Loucy (cell line): ENCODE data around the gene CRABP2.

Experiments used
- H2AFZ ChIP-seq: fragments of 200-600 bp; sonication (generic); 2 replicates; pipeline ENCODE4 v1.6.0; 2016; ENCODE audit warnings: antibody characterized with exemption, mild to moderate bottlenecking, low read length, moderate library complexity
- H3F3A ChIP-seq: fragments of 200-600 bp; 2 replicates; pipeline ENCODE4 v1.6.0; 2016; ENCODE audit warnings: antibody characterized with exemption, low read depth, mild to moderate bottlenecking
- H3K27me3 ChIP-seq: fragments of 200-600 bp; sonication (generic); 2 replicates; pipeline ENCODE4 v1.6.1; 2014; ENCODE audit warnings: low read length, mild to moderate bottlenecking; ENCODE audit not compliant: insufficient read depth, poor library complexity, severe bottlenecking
- H3K36me3 ChIP-seq: fragments of 200-600 bp; sonication (generic); 2 replicates; pipeline ENCODE4 v1.6.1; 2016; ENCODE audit warnings: low read length; ENCODE audit not compliant: insufficient read depth
- H3K4me1 ChIP-seq: fragments of 200-600 bp; sonication (generic); 2 replicates; pipeline ENCODE4 v1.5.1; 2014; ENCODE audit warnings: low read length, mild to moderate bottlenecking; ENCODE audit not compliant: insufficient read depth, poor library complexity, severe bottlenecking
- H3K4me2 ChIP-seq: fragments of 200-600 bp; sonication (generic); 2 replicates; pipeline ENCODE4 v1.6.0; 2014; ENCODE audit warnings: antibody characterized with exemption, low read length, low read depth, mild to moderate bottlenecking; ENCODE audit not compliant: poor library complexity, severe bottlenecking
- H3K4me3 ChIP-seq: fragments of 200-600 bp; sonication (generic); 2 replicates; pipeline ENCODE4 v1.5.1; 2014; ENCODE audit warnings: low read length, mild to moderate bottlenecking, mixed read lengths; ENCODE audit not compliant: poor library complexity, severe bottlenecking
- H3K79me2 ChIP-seq: fragments of 200-600 bp; sonication (generic); 2 replicates; pipeline ENCODE4 v1.6.1; 2014; ENCODE audit warnings: low read length; ENCODE audit not compliant: insufficient read depth
- H3K9ac ChIP-seq: fragments of 200-600 bp; sonication (generic); 2 replicates; pipeline ENCODE4 v1.6.0; 2014; ENCODE audit warnings: mild to moderate bottlenecking, low read depth, low read length, moderate library complexity; ENCODE audit not compliant: poor library complexity, severe bottlenecking
- H3K9me2 ChIP-seq: fragments of 200-600 bp; sonication (generic); replicated peaks from 2 replicates; pipeline ENCODE4 v1.6.1; 2016; ENCODE audit warnings: low read depth, low read length, mixed read lengths
- H3K9me3 ChIP-seq: fragments of 200-600 bp; sonication (generic); 2 replicates; pipeline ENCODE4 v1.6.1; 2014; ENCODE audit warnings: mild to moderate bottlenecking, antibody characterized with exemption, low read length, low read depth; ENCODE audit not compliant: insufficient read depth
- H4K20me1 ChIP-seq: fragments of 200-600 bp; sonication (generic); 2 replicates; pipeline ENCODE4 v1.6.0; 2014; ENCODE audit warnings: antibody characterized with exemption, low read length, mild to moderate bottlenecking; ENCODE audit not compliant: insufficient read depth, poor library complexity, severe bottlenecking
- CTCF ChIP-seq: fragments of 200-600 bp; sonication (generic); conservative IDR thresholded peaks from 2 replicates; pipeline ENCODE4 v1.5.1; 2014; ENCODE audit warnings: mild to moderate bottlenecking, antibody characterized with exemption, low read length
- EZH2phosphoT487 ChIP-seq: fragments of 200-600 bp; IDR thresholded peaks from 2 replicates; pipeline ENCODE4 v1.6.1; 2018; ENCODE audit warnings: antibody characterized with exemption, mild to moderate bottlenecking, moderate library complexity, borderline replicate concordance

CRABP2 gene

DNA sequence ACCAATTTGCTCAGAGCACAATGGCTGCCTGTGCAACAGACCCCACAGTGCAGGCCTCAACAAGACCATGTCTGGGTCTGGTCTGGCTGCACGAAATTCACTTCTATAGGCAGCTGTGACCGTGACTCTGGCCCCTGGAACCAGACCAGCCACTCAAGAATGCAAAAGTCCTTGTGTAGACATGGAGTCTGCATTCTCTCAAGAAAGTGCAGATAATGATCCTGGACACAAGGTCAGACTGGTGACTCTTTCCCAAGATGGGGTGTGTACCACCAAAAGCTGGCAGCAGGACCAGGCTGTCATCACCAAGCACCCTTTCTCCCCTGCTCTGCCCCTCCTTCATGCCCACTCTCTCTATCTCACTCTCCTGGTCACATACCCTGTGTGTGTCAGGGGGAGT, 15.7 kb upstream of the CRABP2 start:
- Histone ChIP-seq H3K4me2 (no peak overlapping the region), H3K27me3 (no peaks in the 10 kb centered on the region), H3K4me1 (peaks cover 21% of the 10 kb centered on the region), H3K9ac (no peak overlapping the region), H3F3A (no peaks in the 10 kb centered on the region), H3K4me3 (no peak overlapping the region), H3K79me2 (peaks cover 39% of the 10 kb centered on the region), H3K9me2 (no peaks in the 10 kb centered on the region), H2AFZ (no peak overlapping the region), H3K36me3 (peaks cover 36% of the 10 kb centered on the region; the same call in 1 of the 2 replicates), H4K20me1 (peaks cover 27% of the 10 kb centered on the region), H3K9me3 (no peaks in the 10 kb centered on the region)
- no peak for TF ChIP-seq EZH2phosphoT487
- no peak for TF ChIP-seq CTCF

GRCh38 chr1:156717351-156717750, 12.0 kb upstream of the CRABP2 start:
- Histone ChIP-seq H3K36me3 (peaks cover 16% of the 10 kb centered on the region; the same call in 1 of the 2 replicates), H3K4me3 (no peak overlapping the region), H3K79me2 (peaks cover 3% of the 10 kb centered on the region; the same call in 1 of the 2 replicates), H3F3A (no peaks in the 10 kb centered on the region), H3K9ac (no peak overlapping the region), H4K20me1 (no peaks in the 10 kb centered on the region), H3K4me2 (no peak overlapping the region), H3K4me1 (no peaks in the 10 kb centered on the region), H3K9me2 (no peaks in the 10 kb centered on the region), H3K9me3 (no peaks in the 10 kb centered on the region), H3K27me3 (no peaks in the 10 kb centered on the region), H2AFZ (no peak overlapping the region)
- TF ChIP-seq CTCF (no peak), EZH2phosphoT487 (no peak)

DNA sequence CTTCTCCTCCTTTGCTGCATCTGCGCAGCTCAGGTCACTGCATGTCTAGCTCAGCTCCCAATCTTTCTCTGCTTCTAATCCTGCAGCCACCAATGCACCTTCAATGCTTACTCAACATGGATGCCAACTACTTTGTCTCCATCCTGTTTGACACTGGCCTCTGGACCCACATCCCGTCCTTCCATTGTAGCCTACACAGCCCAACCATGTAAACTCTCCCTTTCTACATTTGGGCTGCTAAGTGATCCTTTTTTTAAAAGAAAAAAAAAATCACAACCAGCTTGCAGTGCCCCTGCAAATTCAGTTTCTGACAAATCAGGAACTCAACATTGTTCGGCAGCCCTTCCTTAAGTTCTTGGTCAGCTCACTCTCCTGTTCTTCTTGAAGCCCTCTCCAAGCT, 9.4 kb upstream of the CRABP2 start:
- Histone ChIP-seq H3K4me2 (no peak overlapping the region), H3K27me3 (no peaks in the 10 kb centered on the region), H3K36me3 (no peaks in the 10 kb centered on the region), H3K9me2 (no peaks in the 10 kb centered on the region), H4K20me1 (no peaks in the 10 kb centered on the region), H3K4me3 (no peak overlapping the region), H2AFZ (no peak overlapping the region), H3K9me3 (no peaks in the 10 kb centered on the region), H3K79me2 (no peaks in the 10 kb centered on the region), H3K4me1 (no peaks in the 10 kb centered on the region), H3K9ac (no peak overlapping the region), H3F3A (no peaks in the 10 kb centered on the region)
- TF ChIP-seq CTCF (no peak), EZH2phosphoT487 (no peak)
